Measurements from ENCODE around the gene ABCC3. TPM values are rescaled to one million over a fixed set of nuclear protein-coding genes. Genes with fewer than 3 reads are reported as not detected.

The ABCC3 gene
- total RNA-seq, 1 experiment from 2014 or later = 0.56 TPM

DNA sequence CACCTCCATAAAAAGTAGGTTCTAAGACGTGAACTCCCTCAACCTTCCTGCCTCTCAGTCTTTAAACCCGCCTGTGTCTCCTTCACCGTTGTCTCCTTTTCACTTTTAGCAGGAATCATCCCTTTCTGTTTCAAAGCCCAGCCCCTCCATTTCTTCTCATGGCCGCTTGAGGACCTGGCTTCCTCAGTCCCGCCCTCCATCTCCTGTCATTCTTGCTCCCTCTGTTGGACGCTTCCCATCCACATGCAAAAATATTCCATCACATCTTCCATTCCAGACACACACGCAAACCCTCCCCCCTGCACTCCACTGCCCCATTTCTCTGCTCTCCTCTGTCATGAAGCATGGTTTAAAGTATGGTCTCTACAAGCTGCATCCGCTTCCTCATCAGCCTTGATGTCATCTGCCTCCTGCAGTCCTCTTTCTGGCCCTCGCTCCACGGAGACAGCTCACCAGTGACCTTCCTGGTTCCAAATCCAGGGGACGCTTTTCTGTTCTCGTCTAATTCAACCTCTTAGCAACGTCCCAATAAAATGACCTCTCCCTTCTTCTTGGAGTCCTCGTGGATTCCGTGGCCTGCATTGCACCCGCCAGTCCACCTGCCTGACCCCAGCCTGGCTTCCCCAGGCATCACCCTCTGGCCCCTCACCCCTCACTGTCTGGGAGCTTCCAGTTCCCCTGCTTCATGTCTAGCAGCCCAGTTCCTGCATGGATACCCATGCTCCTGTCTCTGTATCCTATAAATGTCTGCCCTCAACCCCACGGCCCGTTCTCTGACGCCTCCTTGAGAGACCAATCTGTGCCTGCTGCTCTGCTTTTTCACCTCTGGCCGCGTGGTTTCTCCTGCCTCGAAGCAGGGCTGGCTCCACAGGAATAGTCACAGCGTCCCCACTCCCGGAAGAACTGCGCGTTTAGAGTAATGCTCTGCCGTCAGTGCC is 46.9 kb downstream of the ABCC3 start:
- DNase-seq (ENCODE audit: low spot score) = peak; percentile 88
- ChIA-PET POLR2A (ENCODE audit: low non-redundant PET) (no interaction called here), CTCF (interaction anchor here (0.8 to 1.3 kb wide), 3 partner anchors 51 to 131 kb away, joined by 3 to 5 read pairs (median 4); no protein-coding TSS in a partner anchor)
- Histone ChIP-seq H3K4me3 (ENCODE audit: low read depth, low read length, poor library complexity, severe bottlenecking) (no peak overlapping the region), H3K9me3 (ENCODE audit: low read depth, low read length, poor library complexity, severe bottlenecking) (no peaks in the 10 kb centered on the region), H3K4me1 (ENCODE audit: insufficient read depth, low read length, poor library complexity, severe bottlenecking) (peaks cover 8% of the 10 kb centered on the region), H3K36me3 (ENCODE audit: insufficient read depth, low read length, poor library complexity, severe bottlenecking) (no peaks in the 10 kb centered on the region), H3K27ac (ENCODE audit: low read depth, low read length, poor library complexity, severe bottlenecking) (no peak overlapping the region), H3K27me3 (replicated peaks; ENCODE audit: insufficient read depth, low read depth, low read length, poor library complexity) (no peaks in the 10 kb centered on the region)
- TF ChIP-seq EZH2 (IDR thresholded peaks at IDR 0.05; ENCODE audit: borderline replicate concordance, low read depth, low read length, poor library complexity, severe bottlenecking) = no peak
- TF ChIP-seq, protein P1, sequence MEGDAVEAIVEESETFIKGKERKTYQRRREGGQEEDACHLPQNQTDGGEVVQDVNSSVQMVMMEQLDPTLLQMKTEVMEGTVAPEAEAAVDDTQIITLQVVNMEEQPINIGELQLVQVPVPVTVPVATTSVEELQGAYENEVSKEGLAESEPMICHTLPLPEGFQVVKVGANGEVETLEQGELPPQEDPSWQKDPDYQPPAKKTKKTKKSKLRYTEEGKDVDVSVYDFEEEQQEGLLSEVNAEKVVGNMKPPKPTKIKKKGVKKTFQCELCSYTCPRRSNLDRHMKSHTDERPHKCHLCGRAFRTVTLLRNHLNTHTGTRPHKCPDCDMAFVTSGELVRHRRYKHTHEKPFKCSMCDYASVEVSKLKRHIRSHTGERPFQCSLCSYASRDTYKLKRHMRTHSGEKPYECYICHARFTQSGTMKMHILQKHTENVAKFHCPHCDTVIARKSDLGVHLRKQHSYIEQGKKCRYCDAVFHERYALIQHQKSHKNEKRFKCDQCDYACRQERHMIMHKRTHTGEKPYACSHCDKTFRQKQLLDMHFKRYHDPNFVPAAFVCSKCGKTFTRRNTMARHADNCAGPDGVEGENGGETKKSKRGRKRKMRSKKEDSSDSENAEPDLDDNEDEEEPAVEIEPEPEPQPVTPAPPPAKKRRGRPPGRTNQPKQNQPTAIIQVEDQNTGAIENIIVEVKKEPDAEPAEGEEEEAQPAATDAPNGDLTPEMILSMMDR (conservative IDR thresholded peaks at IDR 0.05; ENCODE audit: low read depth, low read length) = peak; percentile 81
- intact Hi-C loops (cut with micrococcal nuclease; ENCODE audit: unreplicated experiment) = loop anchor here (1.0 kb wide), 2 partner anchors 51 to 134 kb away; partner anchors contain the start of gene SPATA20
- no TSS peak for BruUV-seq (replicated peaks)

DNA sequence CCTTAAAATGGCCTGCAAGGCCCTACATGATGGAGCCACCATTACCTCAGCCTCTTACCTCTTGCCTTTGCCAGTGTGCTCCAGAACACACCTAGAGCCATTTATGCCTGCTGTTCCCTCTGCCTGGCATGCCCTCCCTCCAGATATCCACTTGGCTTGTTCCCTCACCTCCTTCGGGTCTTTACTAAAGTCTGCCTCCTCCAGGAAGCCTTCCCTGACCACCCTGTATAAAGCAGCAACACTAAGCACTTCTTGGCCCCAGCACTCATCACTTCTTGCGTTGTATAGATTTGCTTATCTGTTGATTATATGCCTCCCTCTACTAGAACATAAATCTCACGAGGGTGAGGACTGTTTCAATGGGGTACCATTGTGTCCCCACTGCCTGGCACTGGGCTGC is 47.8 kb downstream of the ABCC3 start:
- Histone ChIP-seq H3K27me3 (replicated peaks; ENCODE audit: insufficient read depth, low read depth, low read length, poor library complexity) (no peaks in the 10 kb centered on the region), H3K4me3 (ENCODE audit: low read depth, low read length, poor library complexity, severe bottlenecking) (no peak overlapping the region), H3K4me1 (ENCODE audit: insufficient read depth, low read length, poor library complexity, severe bottlenecking) (peaks cover 8% of the 10 kb centered on the region), H3K27ac (ENCODE audit: low read depth, low read length, poor library complexity, severe bottlenecking) (no peak overlapping the region), H3K36me3 (ENCODE audit: insufficient read depth, low read length, poor library complexity, severe bottlenecking) (no peaks in the 10 kb centered on the region), H3K9me3 (ENCODE audit: low read depth, low read length, poor library complexity, severe bottlenecking) (no peaks in the 10 kb centered on the region)
- intact Hi-C loops (cut with micrococcal nuclease; ENCODE audit: unreplicated experiment) = no loop called here
- ChIA-PET POLR2A (ENCODE audit: low non-redundant PET) (no interaction called here), CTCF (interaction anchor here (0.7 to 1.3 kb wide), 2 partner anchors 52 to 116 kb away, joined by 3 to 4 read pairs; no protein-coding TSS in a partner anchor)
- no TSS peak for BruUV-seq (replicated peaks)
- DNase-seq (ENCODE audit: low spot score) = no peak
- no peak for TF ChIP-seq EZH2 (IDR thresholded peaks at IDR 0.05; ENCODE audit: borderline replicate concordance, low read depth, low read length, poor library complexity, severe bottlenecking)
- TF ChIP-seq, protein P1 (conservative IDR thresholded peaks at IDR 0.05; ENCODE audit: low read depth, low read length) = no peak

DNA sequence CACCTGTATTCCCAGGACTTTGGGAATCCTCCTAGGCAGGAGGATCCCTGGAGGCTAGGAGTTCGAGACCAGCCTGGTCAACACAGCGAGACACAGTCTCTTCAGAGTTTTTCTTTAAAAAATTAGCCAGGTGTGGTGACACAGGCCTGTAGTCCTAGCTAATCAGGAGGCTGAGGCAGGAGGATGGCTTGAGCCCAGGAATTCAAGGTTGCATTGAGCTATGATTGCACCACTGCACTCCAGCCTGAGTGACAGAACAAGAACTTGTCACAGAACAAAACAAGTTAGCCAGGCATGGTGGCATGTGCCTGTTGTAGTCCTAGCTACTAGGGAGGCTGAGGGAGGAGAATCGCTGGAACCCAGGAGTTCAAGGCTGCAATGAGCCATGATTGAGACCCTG is 48.3 kb downstream of the ABCC3 start:
- intact Hi-C loops (cut with micrococcal nuclease; ENCODE audit: unreplicated experiment) = no loop called here
- Histone ChIP-seq H3K27ac (ENCODE audit: low read depth, low read length, poor library complexity, severe bottlenecking) (no peak overlapping the region), H3K9me3 (ENCODE audit: low read depth, low read length, poor library complexity, severe bottlenecking) (no peaks in the 10 kb centered on the region), H3K4me1 (ENCODE audit: insufficient read depth, low read length, poor library complexity, severe bottlenecking) (peaks cover 8% of the 10 kb centered on the region), H3K27me3 (replicated peaks; ENCODE audit: insufficient read depth, low read depth, low read length, poor library complexity) (no peaks in the 10 kb centered on the region), H3K4me3 (ENCODE audit: low read depth, low read length, poor library complexity, severe bottlenecking) (no peak overlapping the region), H3K36me3 (ENCODE audit: insufficient read depth, low read length, poor library complexity, severe bottlenecking) (no peaks in the 10 kb centered on the region)
- ChIA-PET POLR2A (ENCODE audit: low non-redundant PET) (no interaction called here), CTCF (interaction anchor here (0.7 kb wide), 1 partner anchor 117 kb away, joined by 3 read pairs; no protein-coding TSS in a partner anchor)
- TF ChIP-seq EZH2 (IDR thresholded peaks at IDR 0.05; ENCODE audit: borderline replicate concordance, low read depth, low read length, poor library complexity, severe bottlenecking) = no peak
- TF ChIP-seq, protein P1 (conservative IDR thresholded peaks at IDR 0.05; ENCODE audit: low read depth, low read length) = no peak
- BruUV-seq (replicated peaks) = no TSS peak
- DNase-seq (ENCODE audit: low spot score) = no peak

All from A673 (cell line).